GM12892 (cell line): ENCODE data around the gene FXR2.
"Not testable (repeated sequence)": the region's sequence is repeated elsewhere in the genome, so short reads cannot be mapped to it uniquely, and the experiment has no call there.

Source experiments
- DNase-seq: peaks from one replicate; pipeline ENCODE4 v3.0.0; 2011; ENCODE audit not compliant: insufficient read length
- FAIRE-seq: peaks from 2 replicates; lab custom pipeline; 2011; peaks lifted over from hg19 to GRCh38; lab: Jason Lieb, UNC
- POLR2A ChIP-seq: IDR thresholded peaks from 2 replicates; pipeline ENCODE4 v1.6.1; 2011; ENCODE audit warnings: low read depth, low read length, control low read depth
- POLR2AphosphoS5 ChIP-seq: IDR thresholded peaks from 2 replicates; pipeline ENCODE4 v1.6.1; 2011; ENCODE audit warnings: low read depth, low read length, control low read depth
- TAF1 ChIP-seq: IDR thresholded peaks from 2 replicates; pipeline ENCODE4 v1.6.1; 2011; ENCODE audit warnings: low read depth, mild to moderate bottlenecking, control low read depth, low read length, borderline replicate concordance

Gene FXR2

GRCh38 chr17:7646457-7646856 lies 31.8 kb upstream of the FXR2 start:
- no peak for TF ChIP-seq POLR2A
- no peak for TF ChIP-seq POLR2AphosphoS5
- no peak for TF ChIP-seq TAF1
- FAIRE-seq (no peak), DNase-seq (no peak)

- DNase-seq (no peak), FAIRE-seq (no peak)
- TF ChIP-seq TAF1, result no peak
- TF ChIP-seq POLR2AphosphoS5, result no peak
- no peak for TF ChIP-seq POLR2A
These were observed 30.1 kb upstream of the FXR2 start for GRCh38 chr17:7644775-7645174.

GRCh38 chr17:7641635-7642034 lies 26.9 kb upstream of the FXR2 start:
- DNase-seq, FAIRE-seq: not testable (repeated sequence)

GRCh38 chr17:7640783-7641182 lies 26.1 kb upstream of the FXR2 start:
- no peak for FAIRE-seq
- TF ChIP-seq POLR2AphosphoS5 (no peak), POLR2A (no peak)

GRCh38 chr17:7636163-7636562 lies 21.5 kb upstream of the FXR2 start:
- DNase-seq (no peak), FAIRE-seq (no peak)
- TF ChIP-seq POLR2AphosphoS5 (no peak), POLR2A (no peak), TAF1 (no peak)

More at GRCh38 chr17:7640783-7641182, 26.1 kb upstream of the FXR2 start:
- DNase-seq, result no peak

- no peak for DNase-seq
- TF ChIP-seq TAF1 (no peak), POLR2A (no peak), POLR2AphosphoS5 (no peak)
- no peak for FAIRE-seq
These were observed 19.7 kb upstream of the FXR2 start for GRCh38 chr17:7634384-7634783.

- FAIRE-seq, result peak; percentile 70
- TF ChIP-seq POLR2AphosphoS5 (no peak), TAF1 (no peak), POLR2A (no peak)
These were observed 18.4 kb upstream of the FXR2 start for GRCh38 chr17:7633093-7633492.

GRCh38 chr17:7632492-7632894 lies 17.8 kb upstream of the FXR2 start:
- TF ChIP-seq TAF1, result no peak
- TF ChIP-seq POLR2A, result no peak
- no peak for TF ChIP-seq POLR2AphosphoS5
- no peak for FAIRE-seq
- no peak for DNase-seq

More at GRCh38 chr17:7633093-7633492, 18.4 kb upstream of the FXR2 start:
- no peak for DNase-seq

GRCh38 chr17:7631398-7632380 lies 17.0 kb upstream of the FXR2 start:
- TF ChIP-seq POLR2A, result no peak
- no peak for TF ChIP-seq TAF1
- TF ChIP-seq POLR2AphosphoS5, result no peak
- DNase-seq (no peak), FAIRE-seq (no peak)

- no peak for FAIRE-seq
- no peak for TF ChIP-seq POLR2A
- no peak for DNase-seq
These were observed 15.4 kb upstream of the FXR2 start, which contains the start of gene SHBG for GRCh38 chr17:7629939-7630571. SHBG (plus strand) TSS chr17:7630135; CDS start chr17:7630173, 38 bp downstream.

- TF ChIP-seq TAF1, result no peak
- TF ChIP-seq POLR2A, result peak; percentile 62; the same call in 1 of the 2 replicates
- TF ChIP-seq POLR2AphosphoS5, result 0 out of 2 replicates have a peak, but pooled peaks have one; percentile 36
- FAIRE-seq, result peak; percentile 97
- DNase-seq, result peak; percentile 100
These were observed 12.8 kb upstream of the FXR2 start, which contains the start of gene SAT2 for GRCh38 chr17:7627250-7628121. SAT2 (minus strand) TSS chr17:7627821; CDS start chr17:7627635, 186 bp downstream.

- FAIRE-seq, result no peak
- DNase-seq, result no peak
- TF ChIP-seq POLR2AphosphoS5, result no peak
- TF ChIP-seq TAF1, result no peak
- TF ChIP-seq POLR2A, result no peak
These were observed 12.2 kb upstream of the FXR2 start for GRCh38 chr17:7626956-7627249.
